HG03575 (cell line): ENCODE data around the gene OR2F2.

Source experiments
- ATAC-seq: cut with Tn5 transposase; IDR thresholded peaks from one replicate; pipeline ENCODE4 v1.9.1; 2021; ENCODE audit not compliant: unreplicated experiment, insufficient number of reproducible peaks, low FRiP score; ENCODE audit errors: extremely low read depth

Gene OR2F2

GRCh38 chr7:143934526-143935325 lies at the start of gene OR2F2:
OR2F2 (plus strand) TSS chr7:143935233; CDS start chr7:143935233, 0 bp downstream.
- no peak for ATAC-seq

- ATAC-seq, result no peak
These were observed 49.1 kb upstream of the OR2F2 start for GRCh38 chr7:143885951-143886350.

GRCh38 chr7:143886826-143887477 lies 48.1 kb upstream of the OR2F2 start:
- no peak for ATAC-seq

GRCh38 chr7:143889068-143889467 lies 46.0 kb upstream of the OR2F2 start:
- ATAC-seq, result no peak

GRCh38 chr7:143890558-143890957 lies 44.5 kb upstream of the OR2F2 start:
- no peak for ATAC-seq

- no peak for ATAC-seq
These were observed 43.6 kb upstream of the OR2F2 start for GRCh38 chr7:143891457-143891856.

- peak; percentile 79 for ATAC-seq
These were observed 42.3 kb upstream of the OR2F2 start for GRCh38 chr7:143892527-143893300.

GRCh38 chr7:143896667-143897066 lies 38.4 kb upstream of the OR2F2 start:
- ATAC-seq, result no peak

- no peak for ATAC-seq
These were observed 36.2 kb upstream of the OR2F2 start for GRCh38 chr7:143898810-143899209.

GRCh38 chr7:143900230-143900766 lies 34.7 kb upstream of the OR2F2 start:
- no peak for ATAC-seq

GRCh38 chr7:143901332-143901667 lies 33.7 kb upstream of the OR2F2 start:
- ATAC-seq, result no peak

- ATAC-seq, result peak; percentile 44
These were observed 33.2 kb upstream of the OR2F2 start, which contains the start of gene TCAF1 for GRCh38 chr7:143901668-143902331. TCAF1 (minus strand) TSS chr7:143902176; CDS start chr7:143876608, 25,568 bp downstream.

- no peak for ATAC-seq
These were observed 32.6 kb upstream of the OR2F2 start for GRCh38 chr7:143902332-143902899.

- no peak for ATAC-seq
These were observed 29.5 kb upstream of the OR2F2 start for GRCh38 chr7:143905509-143905908.

GRCh38 chr7:143906151-143906550 lies 28.9 kb upstream of the OR2F2 start:
- no peak for ATAC-seq

GRCh38 chr7:143906895-143907294 lies 28.1 kb upstream of the OR2F2 start:
- no peak for ATAC-seq

GRCh38 chr7:143908120-143908519 lies 26.9 kb upstream of the OR2F2 start:
- no peak for ATAC-seq

GRCh38 chr7:143909863-143910262 lies 25.2 kb upstream of the OR2F2 start:
- no peak for ATAC-seq
